ENCODE data around the gene WDR1.

Gene WDR1

GRCh38 chr4:10100734-10101216 lies 15.8 kb downstream of the WDR1 start:
- Histone ChIP-seq H3K36me3 (ENCODE audit: control insufficient read depth, insufficient read depth, low read length) (peaks cover 63% of the 10 kb centered on the region), H3K4me1 (ENCODE audit: control insufficient read depth, insufficient read depth, low read length) (peaks cover 2% of the 10 kb centered on the region), H3K9ac (ENCODE audit: low read depth, low read length) (no peak overlapping the region), H3K9me3 (ENCODE audit: control insufficient read depth, insufficient read depth, low read length) (no peaks in the 10 kb centered on the region), H3K27me3 (ENCODE audit: control insufficient read depth, insufficient read depth, low read length) (no peaks in the 10 kb centered on the region), H3K4me3 (ENCODE audit: low read depth, low read length) (no peak overlapping the region)

DNA sequence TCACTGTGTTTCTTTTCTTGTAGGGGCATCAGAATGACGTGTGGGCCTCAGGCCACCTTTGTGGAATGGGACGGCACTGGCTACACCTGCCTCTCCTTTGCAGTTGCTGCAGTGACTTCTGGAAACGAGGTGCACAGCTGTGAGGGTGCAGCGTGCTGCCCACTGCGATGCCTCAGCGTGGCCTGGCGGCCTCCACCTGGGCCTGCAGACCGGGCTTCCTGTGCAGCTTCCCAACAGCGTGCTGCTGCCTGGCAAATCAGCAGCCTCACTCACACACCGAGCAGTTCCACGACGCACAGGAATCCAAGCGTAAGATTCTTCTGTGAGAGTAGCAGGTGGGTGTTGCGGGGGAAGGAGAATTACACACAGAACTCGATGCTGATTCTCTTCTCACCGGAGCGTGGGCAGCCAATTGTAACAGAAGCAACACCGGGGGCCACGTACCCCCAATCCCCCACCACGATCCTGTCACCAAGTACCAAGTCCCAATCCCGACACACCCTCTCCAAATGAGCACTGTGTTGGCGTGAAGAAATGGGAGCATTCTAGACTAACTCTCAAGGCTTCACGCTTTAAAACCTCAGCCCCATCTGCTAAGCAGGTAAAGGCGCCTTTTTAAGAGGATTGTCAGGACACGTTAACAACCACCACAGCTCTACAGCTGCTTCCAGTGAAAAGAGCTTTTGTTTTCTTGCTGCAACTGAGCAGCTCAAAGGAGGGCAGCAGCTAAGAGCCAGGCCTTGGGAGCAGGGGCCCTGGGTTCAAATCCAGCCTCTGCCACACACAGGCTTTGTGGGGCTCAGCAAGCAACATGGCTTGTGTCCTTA lies 16.9 kb downstream of the WDR1 start:
- Histone ChIP-seq H3K9me3 (ENCODE audit: control insufficient read depth, insufficient read depth, low read length) (no peaks in the 10 kb centered on the region), H3K9ac (ENCODE audit: low read depth, low read length) (no peak overlapping the region), H3K4me1 (ENCODE audit: control insufficient read depth, insufficient read depth, low read length) (peaks cover 2% of the 10 kb centered on the region), H3K27me3 (ENCODE audit: control insufficient read depth, insufficient read depth, low read length) (no peaks in the 10 kb centered on the region), H3K4me3 (ENCODE audit: low read depth, low read length) (no peak overlapping the region), H3K36me3 (ENCODE audit: control insufficient read depth, insufficient read depth, low read length) (peaks cover 71% of the 10 kb centered on the region)

- H3K4me1 ChIP-seq (ENCODE audit: control insufficient read depth, insufficient read depth, low read length), result peaks cover 3% of the 10 kb centered on the region
- H3K4me3 ChIP-seq (ENCODE audit: low read depth, low read length), result no peak overlapping the region
- no peak overlapping the region for H3K9ac ChIP-seq (ENCODE audit: low read depth, low read length)
- no peaks in the 10 kb centered on the region for H3K27me3 ChIP-seq (ENCODE audit: control insufficient read depth, insufficient read depth, low read length)
- H3K36me3 ChIP-seq (ENCODE audit: control insufficient read depth, insufficient read depth, low read length), result peaks cover 80% of the 10 kb centered on the region
- no peaks in the 10 kb centered on the region for H3K9me3 ChIP-seq (ENCODE audit: control insufficient read depth, insufficient read depth, low read length)
These were observed 17.8 kb downstream of the WDR1 start for GRCh38 chr4:10098780-10099160.

GRCh38 chr4:10097906-10098779 lies 18.5 kb downstream of the WDR1 start:
- H3K27me3 ChIP-seq (ENCODE audit: control insufficient read depth, insufficient read depth, low read length), result no peaks in the 10 kb centered on the region
- H3K4me1 ChIP-seq (ENCODE audit: control insufficient read depth, insufficient read depth, low read length), result peaks cover 4% of the 10 kb centered on the region
- H3K4me3 ChIP-seq (ENCODE audit: low read depth, low read length), result no peak overlapping the region
- H3K9me3 ChIP-seq (ENCODE audit: control insufficient read depth, insufficient read depth, low read length), result no peaks in the 10 kb centered on the region
- H3K36me3 ChIP-seq (ENCODE audit: control insufficient read depth, insufficient read depth, low read length), result peaks cover 86% of the 10 kb centered on the region
- H3K9ac ChIP-seq (ENCODE audit: low read depth, low read length), result no peak overlapping the region

GRCh38 chr4:10096978-10097335 lies 19.6 kb downstream of the WDR1 start:
- H3K27me3 ChIP-seq (ENCODE audit: control insufficient read depth, insufficient read depth, low read length), result no peaks in the 10 kb centered on the region
- H3K4me3 ChIP-seq (ENCODE audit: low read depth, low read length), result no peak overlapping the region
- H3K4me1 ChIP-seq (ENCODE audit: control insufficient read depth, insufficient read depth, low read length), result peaks cover 4% of the 10 kb centered on the region
- no peaks in the 10 kb centered on the region for H3K9me3 ChIP-seq (ENCODE audit: control insufficient read depth, insufficient read depth, low read length)
- no peak overlapping the region for H3K9ac ChIP-seq (ENCODE audit: low read depth, low read length)
- peaks cover 82% of the 10 kb centered on the region for H3K36me3 ChIP-seq (ENCODE audit: control insufficient read depth, insufficient read depth, low read length)

GRCh38 chr4:10096201-10096977 lies 20.2 kb downstream of the WDR1 start:
- Histone ChIP-seq H3K9ac (ENCODE audit: low read depth, low read length) (no peak overlapping the region), H3K9me3 (ENCODE audit: control insufficient read depth, insufficient read depth, low read length) (no peaks in the 10 kb centered on the region), H3K36me3 (ENCODE audit: control insufficient read depth, insufficient read depth, low read length) (peaks cover 86% of the 10 kb centered on the region), H3K4me3 (ENCODE audit: low read depth, low read length) (no peak overlapping the region), H3K27me3 (ENCODE audit: control insufficient read depth, insufficient read depth, low read length) (no peaks in the 10 kb centered on the region), H3K4me1 (ENCODE audit: control insufficient read depth, insufficient read depth, low read length) (peaks cover 4% of the 10 kb centered on the region)

DNA sequence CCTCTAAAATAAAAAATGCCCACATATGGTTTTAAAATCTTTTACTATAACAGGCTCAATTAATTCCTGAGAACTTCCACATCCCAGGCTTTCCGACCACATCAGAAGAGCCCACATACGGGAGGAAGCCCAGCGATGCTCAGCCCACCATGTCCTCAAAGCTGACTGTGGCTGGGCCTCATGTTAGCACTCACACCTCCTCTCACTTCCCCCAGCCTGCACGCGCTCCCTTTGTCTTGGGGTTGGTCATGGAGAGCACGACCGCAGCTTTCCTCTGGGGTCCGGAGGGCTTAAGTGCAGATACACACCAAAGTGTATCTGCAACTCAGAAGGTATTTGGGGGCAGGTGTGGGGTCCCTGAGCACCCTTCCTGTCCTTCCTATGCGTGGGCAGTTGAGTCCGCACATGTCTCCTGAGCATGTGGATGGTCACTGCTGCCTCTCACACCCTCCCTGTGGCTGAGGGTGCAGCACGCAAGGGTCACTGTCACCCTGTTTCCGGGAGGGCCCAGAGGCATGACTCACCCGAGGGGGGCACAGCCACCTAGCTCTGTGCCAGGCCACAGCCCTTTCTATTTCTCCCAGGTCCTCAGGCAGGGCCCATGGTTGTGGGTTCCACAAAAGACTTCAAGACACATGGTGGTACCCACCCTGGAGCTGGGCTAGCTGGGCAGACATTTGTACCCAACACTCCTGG lies 21.2 kb downstream of the WDR1 start:
- H3K27me3 ChIP-seq (ENCODE audit: control insufficient read depth, insufficient read depth, low read length), result no peaks in the 10 kb centered on the region
- H3K4me1 ChIP-seq (ENCODE audit: control insufficient read depth, insufficient read depth, low read length), result peaks cover 2% of the 10 kb centered on the region
- no peaks in the 10 kb centered on the region for H3K9me3 ChIP-seq (ENCODE audit: control insufficient read depth, insufficient read depth, low read length)
- H3K4me3 ChIP-seq (ENCODE audit: low read depth, low read length), result no peak overlapping the region
- peaks cover 88% of the 10 kb centered on the region for H3K36me3 ChIP-seq (ENCODE audit: control insufficient read depth, insufficient read depth, low read length)
- H3K9ac ChIP-seq (ENCODE audit: low read depth, low read length), result no peak overlapping the region

DNA sequence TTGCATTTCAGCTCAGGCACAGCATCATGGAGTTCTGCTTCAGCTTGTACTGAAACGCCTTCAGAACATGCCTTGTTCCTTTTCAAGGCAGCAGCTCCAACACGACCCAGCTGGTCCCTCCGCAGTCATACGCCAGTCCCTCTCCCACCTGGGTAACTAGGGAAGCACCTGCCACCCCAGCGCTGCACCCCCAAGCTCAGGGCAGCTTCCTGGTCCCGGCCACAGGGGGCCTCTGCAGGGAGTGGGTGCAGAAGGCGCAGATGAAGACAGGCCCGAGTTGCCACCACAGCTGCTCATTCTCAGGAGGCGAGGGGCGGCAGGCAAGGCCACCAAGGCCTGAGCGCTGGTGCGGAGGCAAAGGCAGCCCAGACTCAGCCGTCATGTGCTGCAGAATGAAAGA lies 21.8 kb downstream of the WDR1 start:
- H3K9me3 ChIP-seq (ENCODE audit: control insufficient read depth, insufficient read depth, low read length), result no peaks in the 10 kb centered on the region
- peaks cover 88% of the 10 kb centered on the region for H3K36me3 ChIP-seq (ENCODE audit: control insufficient read depth, insufficient read depth, low read length)
- no peak overlapping the region for H3K4me3 ChIP-seq (ENCODE audit: low read depth, low read length)
- no peaks in the 10 kb centered on the region for H3K27me3 ChIP-seq (ENCODE audit: control insufficient read depth, insufficient read depth, low read length)
- no peak overlapping the region for H3K9ac ChIP-seq (ENCODE audit: low read depth, low read length)
- H3K4me1 ChIP-seq (ENCODE audit: control insufficient read depth, insufficient read depth, low read length), result peaks cover 2% of the 10 kb centered on the region

GRCh38 chr4:10093801-10094552 lies 22.6 kb downstream of the WDR1 start:
- peaks cover 87% of the 10 kb centered on the region for H3K36me3 ChIP-seq (ENCODE audit: control insufficient read depth, insufficient read depth, low read length)

DNA sequence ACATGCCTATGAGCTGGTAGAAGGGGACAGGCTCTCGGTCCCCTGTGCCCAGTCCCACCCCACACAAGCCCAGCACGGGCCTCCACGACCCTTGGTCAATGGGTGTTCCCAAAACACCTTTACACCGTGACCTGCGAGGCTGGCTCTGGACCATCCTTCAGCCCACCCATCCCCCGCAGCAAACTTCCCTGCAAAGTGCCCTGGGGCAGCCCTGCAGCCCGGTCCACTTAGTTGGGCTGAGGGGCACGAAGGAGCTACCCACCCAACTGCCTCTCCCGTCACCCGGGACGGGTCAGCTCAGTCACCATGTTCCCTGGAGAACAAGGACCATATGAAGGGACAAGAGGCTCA lies 23.4 kb downstream of the WDR1 start:
- no peak overlapping the region for H3K9ac ChIP-seq (ENCODE audit: low read depth, low read length)
- peaks cover 2% of the 10 kb centered on the region for H3K4me1 ChIP-seq (ENCODE audit: control insufficient read depth, insufficient read depth, low read length)
- no peaks in the 10 kb centered on the region for H3K27me3 ChIP-seq (ENCODE audit: control insufficient read depth, insufficient read depth, low read length)
- H3K4me3 ChIP-seq (ENCODE audit: low read depth, low read length), result no peak overlapping the region
- no peaks in the 10 kb centered on the region for H3K9me3 ChIP-seq (ENCODE audit: control insufficient read depth, insufficient read depth, low read length)
- peaks cover 87% of the 10 kb centered on the region for H3K36me3 ChIP-seq (ENCODE audit: control insufficient read depth, insufficient read depth, low read length)

More at GRCh38 chr4:10093801-10094552, 22.6 kb downstream of the WDR1 start:
- peaks cover 2% of the 10 kb centered on the region for H3K4me1 ChIP-seq (ENCODE audit: control insufficient read depth, insufficient read depth, low read length)
- H3K4me3 ChIP-seq (ENCODE audit: low read depth, low read length), result no peak overlapping the region
- H3K9me3 ChIP-seq (ENCODE audit: control insufficient read depth, insufficient read depth, low read length), result no peaks in the 10 kb centered on the region
- H3K9ac ChIP-seq (ENCODE audit: low read depth, low read length), result no peak overlapping the region
- H3K27me3 ChIP-seq (ENCODE audit: control insufficient read depth, insufficient read depth, low read length), result no peaks in the 10 kb centered on the region

Data from iPS-15b (cell line).